GM21447 (cell line): ENCODE results near the gene SNX1.

ENCODE experiments used
- ATAC-seq: cut with Tn5 transposase; IDR thresholded peaks from one replicate; pipeline ENCODE4 v1.9.1; 2021; ENCODE audit not compliant: unreplicated experiment

Gene SNX1

GRCh38 chr15:64162478-64162868 is 66.7 kb downstream of the SNX1 start:
- ATAC-seq, result peak; percentile 10

GRCh38 chr15:64162869-64163658 is 67.3 kb downstream of the SNX1 start, which contains the start of gene PPIB:
PPIB (minus strand) TSS chr15:64163022; CDS start chr15:64162986, 36 bp downstream.
- ATAC-seq, result peak; percentile 85

- peak; percentile 11 for ATAC-seq
These were observed 68.0 kb downstream of the SNX1 start for GRCh38 chr15:64163659-64164362.

GRCh38 chr15:64164436-64164835 is 68.7 kb downstream of the SNX1 start:
- ATAC-seq, result no peak

- ATAC-seq, result no peak
These were observed 70.5 kb downstream of the SNX1 start for GRCh38 chr15:64166102-64166890.

- no peak for ATAC-seq
These were observed 84.5 kb downstream of the SNX1 start for GRCh38 chr15:64180235-64180824.

GRCh38 chr15:64182859-64183370 is 87.1 kb downstream of the SNX1 start:
- no peak for ATAC-seq

GRCh38 chr15:64185146-64185911 is 89.5 kb downstream of the SNX1 start:
- ATAC-seq, result no peak

- no peak for ATAC-seq
These were observed 91.8 kb downstream of the SNX1 start for GRCh38 chr15:64187396-64188191.
